CD14-positive monocyte (primary cell): ENCODE measurements around the gene MND1. TPM values are rescaled to one million over a fixed set of nuclear protein-coding genes. Genes with fewer than 3 reads are reported as not detected.

Experiments used
- DNase-seq, 3 donors: peaks; one replicate each; pipeline ENCODE4 v3.0.0-alpha.2; 2011 to 2022
- H2AFZ ChIP-seq: 2 replicates; pipeline ENCODE4 v1.6.0; 2012; ENCODE audit warnings: mild to moderate bottlenecking, low read depth, low read length, inconsistent platforms; ENCODE audit not compliant: insufficient read depth, poor library complexity, severe bottlenecking
- H3K27ac ChIP-seq, 2 donors: 1 replicate in 1 of 2; 2 replicates in 1 of 2; pipeline ENCODE4 v1.5.1; 2012 to 2013; ENCODE audit warnings: low read length in 2 of 2, control low read depth in 1 of 2, inconsistent platforms in 1 of 2, low read depth in 1 of 2, mild to moderate bottlenecking in 1 of 2
- H3K27me3 ChIP-seq, 2 donors: one replicate each; pipeline versions ENCODE4 v1.6.0 to v1.6.1; 2011 to 2013; ENCODE audit warnings: low read length in 2 of 2; ENCODE audit not compliant: control insufficient read depth in 2 of 2, insufficient read depth in 2 of 2
- H3K36me3 ChIP-seq, 2 donors: replicated peaks in 1 of 2; 1 replicate in 1 of 2; 2 replicates in 1 of 2; pipeline versions ENCODE4 v1.5.1 to v1.6.1; 2012 to 2013; ENCODE audit warnings: low read length in 2 of 2, control low read depth in 1 of 2, inconsistent platforms in 1 of 2, mild to moderate bottlenecking in 1 of 2; ENCODE audit not compliant: insufficient read depth in 2 of 2, control insufficient read depth in 1 of 2
- H3K4me1 ChIP-seq, 2 donors: 1 replicate in 1 of 2; 2 replicates in 1 of 2; pipeline versions ENCODE4 v1.5.1 to v1.6.1; 2012 to 2013; ENCODE audit warnings: low read length in 2 of 2, control low read depth in 1 of 2, inconsistent platforms in 1 of 2, mild to moderate bottlenecking in 1 of 2, moderate library complexity in 1 of 2; ENCODE audit not compliant: insufficient read depth in 2 of 2, control insufficient read depth in 1 of 2
- H3K4me2 ChIP-seq: replicated peaks from 2 replicates; pipeline ENCODE3; 2012; ENCODE audit warnings: low read length, moderate library complexity, mild to moderate bottlenecking; ENCODE audit not compliant: poor library complexity, severe bottlenecking; ENCODE audit errors: extremely low read depth
- H3K4me3 ChIP-seq, 3 experiments: fragments of 200-600 bp in 1 of 3; sonication (generic) in 1 of 3; replicated peaks in 1 of 3; 1 replicate in 2 of 3; 2 replicates in 1 of 3; pipeline ENCODE4 v1.5.1; 2011 to 2013; ENCODE audit warnings: low read length in 3 of 3, mild to moderate bottlenecking in 3 of 3, control low read depth in 2 of 3, low read depth in 2 of 3, inconsistent platforms in 1 of 3, moderate library complexity in 1 of 3
- H3K79me2 ChIP-seq: 2 replicates; pipeline ENCODE4 v1.6.0; 2012; ENCODE audit warnings: mild to moderate bottlenecking, control low read depth, inconsistent platforms, low read length, moderate library complexity; ENCODE audit not compliant: insufficient read depth
- H3K9ac ChIP-seq: 2 replicates; pipeline ENCODE4 v1.6.0; 2017; ENCODE audit warnings: low read length, mild to moderate bottlenecking; ENCODE audit not compliant: insufficient read depth, poor library complexity, severe bottlenecking
- H3K9me3 ChIP-seq, 2 donors: replicated peaks in 1 of 2; 1 replicate in 1 of 2; 2 replicates in 1 of 2; pipeline versions ENCODE4 v1.5.1 to v1.6.1; 2012 to 2013; ENCODE audit warnings: low read length in 2 of 2, control low read depth in 1 of 2; ENCODE audit not compliant: control insufficient read depth in 1 of 2, insufficient read depth in 1 of 2
- H4K20me1 ChIP-seq: 2 replicates; pipeline ENCODE4 v1.6.0; 2012; ENCODE audit warnings: mild to moderate bottlenecking, low read length, control low read depth, moderate library complexity; ENCODE audit not compliant: insufficient read depth
- H3K27ac Mint-ChIP-seq, 7 donors: one replicate each; pipeline ENCODE4 v1.8.0; 2020; ENCODE audit warnings: mild to moderate bottlenecking in 7 of 7, mixed read lengths in 7 of 7, moderate library complexity in 6 of 7, inconsistent platforms in 2 of 7
- H3K27me3 Mint-ChIP-seq, 3 donors: one replicate each; pipeline ENCODE4 v1.8.0; 2021 to 2022; ENCODE audit warnings: low read depth in 3 of 3, mild to moderate bottlenecking in 3 of 3, mixed read lengths in 3 of 3, moderate library complexity in 3 of 3, inconsistent platforms in 1 of 3
- H3K36me3 Mint-ChIP-seq, 2 donors: one replicate each; pipeline ENCODE4 v1.8.0; 2020; ENCODE audit warnings: mixed read lengths in 2 of 2, inconsistent platforms in 1 of 2, mild to moderate bottlenecking in 1 of 2
- H3K4me1 Mint-ChIP-seq: one replicate; pipeline ENCODE4 v1.8.0; 2020; ENCODE audit warnings: mild to moderate bottlenecking, mixed read lengths
- H3K4me3 Mint-ChIP-seq, 2 donors: one replicate each; pipeline ENCODE4 v1.8.0; 2020; ENCODE audit warnings: mild to moderate bottlenecking in 2 of 2, mixed read lengths in 2 of 2, moderate library complexity in 1 of 2
- H3K9me3 Mint-ChIP-seq, 7 donors: one replicate each; pipeline ENCODE4 v1.8.0; 2020 to 2022; ENCODE audit warnings: mixed read lengths in 7 of 7, mild to moderate bottlenecking in 6 of 7, moderate library complexity in 6 of 7, inconsistent platforms in 2 of 7
- CTCF ChIP-seq: fragments of 200-600 bp; IDR thresholded peaks from one replicate; pipeline ENCODE4 v1.8.0; 2022; ENCODE audit warnings: antibody characterized with exemption, mild to moderate bottlenecking
- WGBS: methylation state at CpG from one replicate; pipeline ENCODE4 v1.1.5; 2013; ENCODE audit warnings: missing lambda C conversion rate; ENCODE audit not compliant: insufficient coverage; 5-methylcytosine and 5-hydroxymethylcytosine counted together
- intact Hi-C, 2 donors: fragments of 100-400 bp; cut with micrococcal nuclease; formaldehyde crosslinking; loops; one replicate each; pipeline versions ENCODE4 v1.15.0 to v1.15.1; 2023
- polyA plus RNA-seq, 3 donors: library from polyadenylated mRNA; depleted of rRNA in 1 of 3; unstranded in 2 of 3; stranded (reverse) in 1 of 3; fragments of 300-500 nt in 2 of 3; fragments of >200 nt in 1 of 3; fragmentation: Illumina TruSeq in 2 of 3; gene quantifications; 1 replicate in 2 of 3; 2 replicates in 1 of 3; pipeline ENCODE4 v1.2.3, GENCODE V29; 2012 to 2021

The MND1 gene
- polyA plus RNA-seq, 3 donors, result not detected

- no peak for TF ChIP-seq CTCF
- no peaks in the 10 kb centered on the region for H3K36me3 ChIP-seq
- no peaks in the 10 kb centered on the region for H4K20me1 ChIP-seq
- peaks cover 58% of the 10 kb centered on the region for H3K79me2 ChIP-seq
- no peaks in the 10 kb centered on the region for H3K9me3 ChIP-seq
- H2AFZ ChIP-seq, result no peak overlapping the region
- H3K4me3 Mint-ChIP-seq, result no peak overlapping the region
- no peak overlapping the region for H3K27ac ChIP-seq
- peaks cover 28% of the 10 kb centered on the region for H3K4me1 Mint-ChIP-seq
- H3K4me1 ChIP-seq, result peaks cover 10 to 19% of the 10 kb centered on the region in 2 donors
- intact Hi-C loops, result loop anchor here (5.0 to 10.0 kb wide), 3 partner anchors 84 to 407 kb away; no protein-coding TSS in a partner anchor
- no peak overlapping the region for H3K9ac ChIP-seq
- peaks cover 0 to 3% of the 10 kb centered on the region in 2 donors for H3K36me3 Mint-ChIP-seq
- H3K4me3 ChIP-seq, result no peak overlapping the region
- no peak for DNase-seq
- peaks cover 3 to 6% (median 4%) of the 10 kb centered on the region in 3 donors for H3K27me3 Mint-ChIP-seq
- no peak overlapping the region for H3K27ac Mint-ChIP-seq
- no peak overlapping the region for H3K4me2 ChIP-seq
- WGBS, result 86% methylated on average over 4 of the region's 4 CpGs
- H3K27me3 ChIP-seq, result peaks cover 0 to 3% of the 10 kb centered on the region in 2 donors
- H3K9me3 Mint-ChIP-seq, result no peaks in the 10 kb centered on the region
Measured at GRCh38 chr4:153348006-153348405, 3.5 kb downstream of the MND1 start.

- no peak overlapping the region for H3K4me2 ChIP-seq
- peaks cover 58% of the 10 kb centered on the region for H3K79me2 ChIP-seq
- Mint-ChIP-seq H3K36me3 (peaks cover 0 to 8% of the 10 kb centered on the region in 2 donors), H3K4me3 (no peak overlapping the region), H3K4me1 (peaks cover 25% of the 10 kb centered on the region), H3K27me3 (peaks cover 0 to 4% (median 3%) of the 10 kb centered on the region in 3 donors), H3K27ac (no peak overlapping the region), H3K9me3 (no peaks in the 10 kb centered on the region)
- DNase-seq, result no peak
- H3K27me3 ChIP-seq, result no peaks in the 10 kb centered on the region
- no peak overlapping the region for H3K27ac ChIP-seq
- 83% methylated on average over 1 of the region's 1 CpG for WGBS
- H2AFZ ChIP-seq, result no peak overlapping the region
- intact Hi-C loops, result loop anchor here (5.0 to 10.0 kb wide), 3 partner anchors 83 to 405 kb away; no protein-coding TSS in a partner anchor
- TF ChIP-seq CTCF, result no peak
- no peaks in the 10 kb centered on the region for H3K36me3 ChIP-seq
- no peaks in the 10 kb centered on the region for H4K20me1 ChIP-seq
- peaks cover 6 to 15% of the 10 kb centered on the region in 2 donors for H3K4me1 ChIP-seq
- no peak overlapping the region for H3K4me3 ChIP-seq
- no peak overlapping the region for H3K9ac ChIP-seq
- H3K9me3 ChIP-seq, result no peaks in the 10 kb centered on the region
Measured at GRCh38 chr4:153349206-153349805, 4.8 kb downstream of the MND1 start.
